ENCODE data around the gene RANGRF.

The RANGRF gene

DNA sequence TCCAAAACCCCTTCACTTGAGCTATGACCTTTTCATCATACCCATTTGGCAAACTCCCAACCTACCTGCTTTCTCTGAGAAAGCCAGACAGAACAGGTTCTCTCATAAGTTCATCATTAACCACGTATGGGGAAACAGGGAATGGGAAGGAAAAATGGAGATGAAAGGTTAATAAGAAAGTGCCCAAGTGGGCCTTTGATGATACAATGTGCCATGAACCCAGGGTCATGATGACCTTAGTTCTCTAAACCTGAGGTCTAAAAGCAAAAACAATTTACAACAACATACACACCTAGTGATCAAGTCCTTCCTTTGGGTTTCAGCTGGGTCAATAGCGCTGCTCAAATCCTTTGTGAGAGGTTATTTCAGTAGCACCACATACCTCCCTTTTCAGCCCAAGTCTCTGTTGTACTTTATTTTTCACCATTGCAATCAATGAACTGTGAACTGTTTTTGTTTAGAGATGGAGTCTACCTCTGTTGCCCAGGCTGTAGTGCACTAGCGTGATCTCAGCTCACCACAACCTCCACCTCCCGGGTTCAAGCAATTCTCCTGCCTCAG is 14.5 kb upstream of the RANGRF start:
- CTCF ChIA-PET, result no interaction called here
- POLR2A ChIA-PET (ENCODE audit: low non-redundant PET), result no interaction called here
- no peak overlapping the region for H3K27ac ChIP-seq
- TF ChIP-seq, protein P1, sequence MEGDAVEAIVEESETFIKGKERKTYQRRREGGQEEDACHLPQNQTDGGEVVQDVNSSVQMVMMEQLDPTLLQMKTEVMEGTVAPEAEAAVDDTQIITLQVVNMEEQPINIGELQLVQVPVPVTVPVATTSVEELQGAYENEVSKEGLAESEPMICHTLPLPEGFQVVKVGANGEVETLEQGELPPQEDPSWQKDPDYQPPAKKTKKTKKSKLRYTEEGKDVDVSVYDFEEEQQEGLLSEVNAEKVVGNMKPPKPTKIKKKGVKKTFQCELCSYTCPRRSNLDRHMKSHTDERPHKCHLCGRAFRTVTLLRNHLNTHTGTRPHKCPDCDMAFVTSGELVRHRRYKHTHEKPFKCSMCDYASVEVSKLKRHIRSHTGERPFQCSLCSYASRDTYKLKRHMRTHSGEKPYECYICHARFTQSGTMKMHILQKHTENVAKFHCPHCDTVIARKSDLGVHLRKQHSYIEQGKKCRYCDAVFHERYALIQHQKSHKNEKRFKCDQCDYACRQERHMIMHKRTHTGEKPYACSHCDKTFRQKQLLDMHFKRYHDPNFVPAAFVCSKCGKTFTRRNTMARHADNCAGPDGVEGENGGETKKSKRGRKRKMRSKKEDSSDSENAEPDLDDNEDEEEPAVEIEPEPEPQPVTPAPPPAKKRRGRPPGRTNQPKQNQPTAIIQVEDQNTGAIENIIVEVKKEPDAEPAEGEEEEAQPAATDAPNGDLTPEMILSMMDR (conservative IDR thresholded peaks at IDR 0.05; ENCODE audit: low read depth), result no peak
- no peak for DNase-seq (ENCODE audit: low spot score)

DNA sequence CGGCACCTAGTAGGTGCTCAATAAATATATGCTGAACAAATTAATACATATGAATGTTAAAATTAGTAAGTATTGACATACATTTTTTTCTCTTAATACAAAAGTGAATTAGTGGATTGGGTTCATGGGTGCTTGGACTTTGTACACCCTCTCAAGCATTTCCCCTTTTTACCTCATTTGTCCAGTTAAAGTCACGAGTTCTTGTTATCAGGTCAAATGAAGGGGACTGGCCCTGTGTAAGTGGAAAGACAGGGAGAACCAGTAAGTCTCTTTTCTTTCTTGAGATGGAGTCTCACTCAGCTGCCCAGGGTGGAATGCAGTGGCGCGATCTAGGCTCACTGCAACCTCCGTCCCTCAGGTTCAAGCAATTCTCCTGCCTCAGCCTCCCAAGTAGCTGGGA is 13.7 kb upstream of the RANGRF start:
- CTCF ChIA-PET, result no interaction called here

DNA sequence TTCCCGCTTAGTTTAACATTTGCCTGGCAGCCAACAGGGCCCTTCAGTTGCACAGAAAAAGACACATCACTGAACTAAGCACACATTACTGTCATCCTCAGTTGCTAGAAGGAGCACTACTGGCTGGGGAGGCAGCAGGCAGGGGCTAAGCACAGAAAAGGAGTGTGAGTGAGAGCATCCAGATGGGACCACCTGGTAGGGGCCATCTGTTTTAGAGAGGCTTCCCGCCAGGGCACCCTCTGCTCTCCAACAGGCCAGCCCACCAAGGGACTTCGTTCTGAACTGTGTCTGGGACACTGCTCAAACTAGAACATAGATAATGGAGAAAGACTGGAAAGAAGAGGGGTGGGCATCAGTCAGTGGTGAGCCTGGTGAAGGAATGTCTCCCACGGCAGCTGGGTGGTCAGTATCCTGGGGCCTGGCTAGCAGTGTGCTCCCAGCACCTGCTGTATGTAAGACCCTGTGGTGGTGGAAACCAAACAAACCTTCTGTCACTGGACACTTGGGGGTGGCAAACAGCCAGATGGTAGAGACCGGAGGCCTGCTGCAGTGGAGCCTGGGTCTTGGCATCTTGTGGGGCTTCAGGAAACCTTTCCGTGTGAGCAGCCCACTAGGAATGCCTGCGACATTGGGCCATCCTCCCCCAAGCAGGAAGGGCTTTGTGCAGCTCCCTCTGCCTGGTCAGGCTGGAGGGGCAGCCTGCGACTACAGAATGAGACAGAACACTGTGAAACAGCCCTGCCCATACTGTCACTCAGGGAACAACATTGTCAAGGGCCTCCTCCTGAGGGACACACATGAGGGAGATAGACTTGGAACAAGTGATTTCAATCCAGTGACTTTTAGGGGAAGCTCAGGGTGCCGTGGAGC is 12.8 kb upstream of the RANGRF start:
- TF ChIP-seq, protein P1 (conservative IDR thresholded peaks at IDR 0.05; ENCODE audit: low read depth), result no peak
- ChIA-PET POLR2A (ENCODE audit: low non-redundant PET) (no interaction called here), CTCF (no interaction called here)
- no peak for DNase-seq (ENCODE audit: low spot score)
- no peak overlapping the region for H3K27ac ChIP-seq

More for the DNA sequence above, 13.7 kb upstream of the RANGRF start:
- DNase-seq (ENCODE audit: low spot score), result no peak
- POLR2A ChIA-PET (ENCODE audit: low non-redundant PET), result no interaction called here
- TF ChIP-seq, protein P1 (conservative IDR thresholded peaks at IDR 0.05; ENCODE audit: low read depth), result no peak
- no peak overlapping the region for H3K27ac ChIP-seq

DNA sequence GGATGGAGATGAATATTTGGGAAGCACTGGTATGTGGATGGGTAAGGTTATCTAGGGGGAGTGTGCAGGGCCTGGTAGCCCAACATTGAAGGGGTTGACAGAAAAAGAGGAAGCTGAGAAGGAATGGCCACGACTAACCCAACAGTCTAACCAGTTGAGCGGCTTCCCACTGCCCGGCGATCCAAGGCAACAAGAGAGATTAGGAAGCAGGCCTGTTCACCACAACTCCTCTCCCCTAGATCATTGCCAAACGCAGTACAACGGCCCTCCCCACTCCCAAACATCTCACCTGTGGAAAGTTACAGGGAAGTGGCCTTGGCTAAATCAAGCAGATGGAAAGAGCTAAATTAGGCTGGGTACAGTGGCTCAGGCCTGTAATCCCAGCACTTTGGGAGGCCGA is 11.2 kb upstream of the RANGRF start:
- ChIA-PET POLR2A (ENCODE audit: low non-redundant PET) (no interaction called here), CTCF (interaction anchor here (0.6 to 0.7 kb wide), 2 partner anchors 372 to 481 kb away, joined by 3 read pairs; no protein-coding TSS in a partner anchor)
- DNase-seq (ENCODE audit: low spot score), result no peak
- H3K27ac ChIP-seq, result no peak overlapping the region
- TF ChIP-seq, protein P1 (conservative IDR thresholded peaks at IDR 0.05; ENCODE audit: low read depth), result no peak

DNA sequence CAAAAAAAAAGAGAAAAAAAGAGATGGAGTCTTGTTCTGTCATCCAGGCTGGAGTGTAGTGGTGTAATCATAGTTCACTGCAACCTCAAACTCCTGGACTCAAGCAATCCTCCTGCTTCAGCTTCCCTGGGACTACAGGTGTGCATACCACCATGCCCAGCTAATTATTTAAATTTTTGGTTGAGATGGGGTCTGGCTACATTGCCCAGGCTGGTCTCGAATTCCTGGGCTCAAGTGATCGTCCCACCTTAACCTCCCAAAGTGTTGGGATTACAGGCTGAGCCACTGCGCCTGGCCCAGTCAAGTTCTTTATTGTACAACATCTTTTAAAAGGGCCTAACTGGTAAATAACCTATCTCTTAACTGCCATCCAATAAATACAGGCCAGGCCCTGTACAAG is 6.1 kb upstream of the RANGRF start:
- TF ChIP-seq, protein P1 (conservative IDR thresholded peaks at IDR 0.05; ENCODE audit: low read depth), result no peak
- ChIA-PET CTCF (no interaction called here), POLR2A (ENCODE audit: low non-redundant PET) (no interaction called here)
- H3K27ac ChIP-seq, result no peak overlapping the region
- DNase-seq (ENCODE audit: low spot score), result no peak

DNA sequence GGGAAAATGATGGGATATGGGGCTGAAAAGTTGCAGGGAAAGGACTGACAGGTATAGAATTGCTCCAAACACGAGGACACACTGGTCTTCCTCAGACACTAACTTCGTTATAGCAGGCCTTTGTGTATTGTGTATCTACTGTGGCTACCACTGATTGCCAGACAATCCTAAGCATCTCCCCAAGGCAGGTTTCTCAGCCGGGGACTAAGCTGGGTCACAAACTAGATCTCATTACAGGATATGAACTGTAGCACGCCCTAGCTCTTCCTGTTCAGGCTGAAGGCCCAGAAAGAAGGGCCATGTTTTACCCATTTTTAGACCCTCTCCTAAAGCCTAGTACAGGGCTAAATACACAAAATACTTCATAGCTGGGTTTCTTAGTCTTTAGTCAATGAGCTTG is 5.1 kb upstream of the RANGRF start:
- DNase-seq (ENCODE audit: low spot score), result no peak
- no peak overlapping the region for H3K27ac ChIP-seq
- POLR2A ChIA-PET (ENCODE audit: low non-redundant PET), result interaction anchor here (0.8 kb wide), 1 partner anchor 12 kb away, joined by 4 read pairs; the partner anchor contains the start of gene SLC25A35
- CTCF ChIA-PET, result interaction anchor here (0.6 kb wide), 1 partner anchor 49 kb away, joined by 3 read pairs; no protein-coding TSS in a partner anchor
- TF ChIP-seq, protein P1 (conservative IDR thresholded peaks at IDR 0.05; ENCODE audit: low read depth), result no peak
